ENCODE measurements around the gene MKLN1.

The MKLN1 gene

GRCh38 chr7:131444683-131445082, 117.0 kb downstream of the MKLN1 start:
- peaks cover 44% of the 10 kb centered on the region for H3K36me3 ChIP-seq (ENCODE audit: low read depth)
- ATAC-seq (ENCODE audit: low read depth), result no peak
- H3K27me3 ChIP-seq (ENCODE audit: insufficient read depth, poor library complexity, severe bottlenecking), result no peaks in the 10 kb centered on the region
- H3K4me3 ChIP-seq (ENCODE audit: severe bottlenecking), result no peak overlapping the region
- no peak overlapping the region for H3K27ac ChIP-seq (ENCODE audit: poor library complexity, severe bottlenecking)
- no peak for TF ChIP-seq CTCF (IDR thresholded peaks at IDR 0.05; ENCODE audit: poor library complexity, severe bottlenecking)
- no peaks in the 10 kb centered on the region for H3K4me1 ChIP-seq (ENCODE audit: insufficient read depth, poor library complexity, severe bottlenecking)
- DNase-seq (ENCODE audit: low spot score), result no peak
- no peaks in the 10 kb centered on the region for H3K9me3 ChIP-seq (ENCODE audit: severe bottlenecking)

- no peaks in the 10 kb centered on the region for H3K27me3 ChIP-seq (ENCODE audit: insufficient read depth, poor library complexity, severe bottlenecking)
- H3K27ac ChIP-seq (ENCODE audit: poor library complexity, severe bottlenecking), result no peak overlapping the region
- no peak for DNase-seq (ENCODE audit: low spot score)
- peaks cover 25% of the 10 kb centered on the region for H3K36me3 ChIP-seq (ENCODE audit: low read depth)
- H3K9me3 ChIP-seq (ENCODE audit: severe bottlenecking), result no peaks in the 10 kb centered on the region
- H3K4me1 ChIP-seq (ENCODE audit: insufficient read depth, poor library complexity, severe bottlenecking), result no peaks in the 10 kb centered on the region
- no peak for ATAC-seq (ENCODE audit: low read depth)
- TF ChIP-seq CTCF (IDR thresholded peaks at IDR 0.05; ENCODE audit: poor library complexity, severe bottlenecking), result no peak
- no peak overlapping the region for H3K4me3 ChIP-seq (ENCODE audit: severe bottlenecking)
Measured at GRCh38 chr7:131449373-131449902, 121.8 kb downstream of the MKLN1 start.

- Histone ChIP-seq H3K27me3 (ENCODE audit: insufficient read depth, poor library complexity, severe bottlenecking) (no peaks in the 10 kb centered on the region), H3K4me1 (ENCODE audit: insufficient read depth, poor library complexity, severe bottlenecking) (peaks cover 7% of the 10 kb centered on the region), H3K9me3 (ENCODE audit: severe bottlenecking) (no peaks in the 10 kb centered on the region), H3K4me3 (ENCODE audit: severe bottlenecking) (no peak overlapping the region), H3K36me3 (ENCODE audit: low read depth) (peaks cover 11% of the 10 kb centered on the region; the same call in 1 of the 2 replicates), H3K27ac (ENCODE audit: poor library complexity, severe bottlenecking) (no peak overlapping the region)
- TF ChIP-seq CTCF (IDR thresholded peaks at IDR 0.05; ENCODE audit: poor library complexity, severe bottlenecking), result no peak
- DNase-seq (ENCODE audit: low spot score) (no peak), ATAC-seq (ENCODE audit: low read depth) (no peak)
Measured at GRCh38 chr7:131454498-131454897, 126.8 kb downstream of the MKLN1 start.

- Histone ChIP-seq H3K9me3 (ENCODE audit: severe bottlenecking) (no peaks in the 10 kb centered on the region), H3K27me3 (ENCODE audit: insufficient read depth, poor library complexity, severe bottlenecking) (no peaks in the 10 kb centered on the region), H3K27ac (ENCODE audit: poor library complexity, severe bottlenecking) (no peak overlapping the region), H3K4me1 (ENCODE audit: insufficient read depth, poor library complexity, severe bottlenecking) (peaks cover 7% of the 10 kb centered on the region), H3K4me3 (ENCODE audit: severe bottlenecking) (no peak overlapping the region), H3K36me3 (ENCODE audit: low read depth) (peaks cover 13% of the 10 kb centered on the region)
- DNase-seq (ENCODE audit: low spot score) (no peak), ATAC-seq (ENCODE audit: low read depth) (no peak)
- no peak for TF ChIP-seq CTCF (IDR thresholded peaks at IDR 0.05; ENCODE audit: poor library complexity, severe bottlenecking)
Measured at GRCh38 chr7:131455001-131455400, 127.3 kb downstream of the MKLN1 start.

GRCh38 chr7:131455546-131455945, 127.9 kb downstream of the MKLN1 start:
- Histone ChIP-seq H3K27me3 (ENCODE audit: insufficient read depth, poor library complexity, severe bottlenecking) (no peaks in the 10 kb centered on the region), H3K4me1 (ENCODE audit: insufficient read depth, poor library complexity, severe bottlenecking) (peaks cover 7% of the 10 kb centered on the region), H3K4me3 (ENCODE audit: severe bottlenecking) (no peak overlapping the region), H3K36me3 (ENCODE audit: low read depth) (peaks cover 19% of the 10 kb centered on the region), H3K27ac (ENCODE audit: poor library complexity, severe bottlenecking) (no peak overlapping the region), H3K9me3 (ENCODE audit: severe bottlenecking) (no peaks in the 10 kb centered on the region)
- TF ChIP-seq CTCF (IDR thresholded peaks at IDR 0.05; ENCODE audit: poor library complexity, severe bottlenecking), result no peak
- no peak for ATAC-seq (ENCODE audit: low read depth)
- DNase-seq (ENCODE audit: low spot score), result no peak

Data from RWPE2 (cell line).